ENCODE results near the gene ELF1.

- TF ChIP-seq CTCF (IDR thresholded peaks at IDR 0.05) (no peak), EP300 (IDR thresholded peaks at IDR 0.05; ENCODE audit: low read depth) (no peak), POLR2AphosphoS5 (IDR thresholded peaks at IDR 0.05) (no peak)
Observed at GRCh38 chr13:41056826-41057711, 38.0 kb upstream of the ELF1 start.
